ENCODE data around the gene MIB2.
"Not testable (repeated sequence)": the region's sequence is repeated elsewhere in the genome, so short reads cannot be mapped to it uniquely, and the experiment has no call there.

MIB2 gene

GRCh38 chr1:1615256-1616044 lies at the start of gene MIB2:
TSS of gene MIB2 (plus strand) at chr1:1615500. CDS start at chr1:1623453, 7,953 bp downstream.
- peak; percentile 91 for DNase-seq

GRCh38 chr1:1567152-1567875 lies 48.0 kb upstream of the MIB2 start:
- no peak for DNase-seq

DNA sequence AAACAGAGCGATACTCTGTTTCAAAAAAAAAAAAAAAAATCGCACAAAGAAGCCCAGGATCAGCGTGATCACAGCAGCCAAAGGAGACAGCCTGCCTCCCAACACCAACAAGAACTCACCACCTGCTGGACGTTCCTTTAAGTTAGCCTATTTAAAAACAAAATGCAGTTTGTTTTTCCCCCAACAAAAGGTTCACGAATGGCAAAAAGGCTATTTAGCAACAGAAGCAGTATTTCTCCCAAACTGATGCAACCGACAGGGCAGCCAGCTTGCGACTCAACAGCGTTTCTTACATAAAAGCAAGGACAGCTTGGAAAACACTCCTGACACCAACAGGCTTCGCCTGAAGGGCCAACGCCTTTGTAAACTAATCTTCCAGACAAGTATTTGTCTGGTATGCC lies 47.4 kb upstream of the MIB2 start:
- no peak for DNase-seq

GRCh38 chr1:1569341-1569740 lies 46.0 kb upstream of the MIB2 start:
- DNase-seq = no peak

GRCh38 chr1:1573843-1574720 lies 41.2 kb upstream of the MIB2 start:
- no peak for DNase-seq

GRCh38 chr1:1574721-1575537 lies 40.4 kb upstream of the MIB2 start, which contains the start of gene SSU72:
TSS of gene SSU72 (minus strand) at chr1:1574863. CDS start at chr1:1574557, 306 bp downstream.
- peak; percentile 56 for DNase-seq

DNA sequence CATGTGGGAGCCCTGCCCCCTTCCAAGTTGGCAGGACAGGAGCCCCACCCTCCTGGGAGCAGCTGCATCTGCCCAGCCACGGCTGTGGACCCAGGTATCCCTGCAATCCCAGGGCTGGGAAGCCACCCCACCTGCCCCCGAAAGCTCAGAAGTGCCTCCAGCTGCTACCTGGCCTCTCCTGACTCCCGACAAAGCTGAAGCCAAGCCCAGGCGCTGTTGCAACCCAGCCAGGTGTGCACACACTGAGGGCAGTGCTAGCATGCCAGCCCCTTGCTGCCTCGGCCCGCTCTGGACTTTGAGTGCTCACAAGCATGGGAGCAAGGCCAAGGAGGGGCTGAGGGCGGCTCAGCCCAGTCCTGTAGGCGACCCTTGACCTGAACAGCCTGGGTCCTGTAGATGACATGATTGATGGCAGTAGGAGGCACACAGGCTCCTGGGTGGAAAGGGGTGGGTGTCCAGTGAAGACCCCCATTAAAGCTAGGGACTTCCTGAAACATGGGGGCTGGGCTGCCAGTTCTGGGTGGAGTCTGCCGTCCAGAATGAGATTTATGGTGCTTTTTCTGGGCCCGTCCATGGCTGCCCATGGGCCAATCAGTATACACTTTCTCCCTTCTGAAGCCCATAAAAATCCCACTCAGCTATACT lies 37.8 kb upstream of the MIB2 start:
- DNase-seq = no peak

DNA sequence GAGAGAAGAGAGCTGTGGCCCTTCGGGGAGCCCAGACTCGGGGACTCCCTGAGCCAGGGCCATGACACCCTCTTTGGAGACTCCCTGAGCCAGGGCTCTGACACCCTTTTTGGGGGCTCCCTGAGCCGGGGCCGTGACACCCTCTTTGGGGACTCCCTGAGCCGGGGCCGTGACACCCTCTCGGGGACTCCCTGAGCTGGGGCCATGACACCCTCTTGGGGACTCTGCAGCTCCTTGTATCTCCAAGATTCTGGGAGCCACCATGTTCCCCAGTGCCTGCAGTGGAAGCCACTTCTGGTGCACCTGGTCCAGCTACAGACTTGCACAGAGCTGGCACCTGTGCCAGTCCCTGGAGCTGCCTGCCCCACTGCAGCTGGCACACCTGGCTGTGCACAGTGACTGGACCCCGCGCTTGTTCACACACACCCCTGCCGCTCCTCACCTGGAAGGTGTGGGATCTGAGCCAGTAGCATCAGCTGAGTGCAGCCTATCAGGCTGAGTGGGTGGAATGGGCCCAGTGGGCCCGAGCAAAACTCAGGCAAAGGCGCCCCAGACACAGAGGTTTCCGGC lies 36.8 kb upstream of the MIB2 start:
- no peak for DNase-seq

DNA sequence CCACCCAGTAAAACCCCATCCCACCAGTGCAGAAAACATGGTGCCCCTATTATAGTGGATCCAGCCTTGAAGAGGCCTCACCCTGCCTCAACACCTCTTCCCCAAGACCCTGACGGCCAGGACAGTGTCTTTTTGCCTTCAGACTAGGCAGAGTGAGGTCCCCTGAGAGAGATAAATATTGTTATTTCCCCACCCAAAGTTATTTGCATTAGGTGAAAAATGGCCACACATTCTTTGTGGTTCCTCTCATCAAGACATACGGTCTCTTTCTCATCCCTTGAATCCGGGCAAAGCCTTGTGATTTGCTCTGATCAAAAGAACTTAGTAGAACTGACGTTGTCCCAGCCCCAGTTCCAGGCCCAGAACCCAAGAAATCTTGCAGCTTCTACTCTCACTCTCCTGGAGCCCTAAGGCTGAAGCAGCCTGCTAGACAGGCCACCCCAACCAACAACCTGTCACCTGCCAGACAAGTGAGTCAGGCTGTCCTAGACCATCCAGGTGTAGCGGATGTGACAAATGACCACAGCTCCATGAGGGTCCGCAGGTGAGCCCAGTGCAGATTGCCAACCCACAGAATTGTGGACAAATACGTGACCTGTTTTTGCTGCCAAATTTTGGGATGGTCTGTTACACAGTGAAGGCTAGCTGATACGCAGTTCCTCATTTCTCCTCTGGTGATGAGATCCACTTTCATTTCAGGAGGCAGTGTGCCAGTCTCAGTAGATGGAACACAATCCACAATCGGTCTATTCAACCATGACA lies 32.5 kb upstream of the MIB2 start:
- DNase-seq = no peak

- DNase-seq = no peak
Measured at GRCh38 chr1:1583347-1584010, 31.8 kb upstream of the MIB2 start.

DNA sequence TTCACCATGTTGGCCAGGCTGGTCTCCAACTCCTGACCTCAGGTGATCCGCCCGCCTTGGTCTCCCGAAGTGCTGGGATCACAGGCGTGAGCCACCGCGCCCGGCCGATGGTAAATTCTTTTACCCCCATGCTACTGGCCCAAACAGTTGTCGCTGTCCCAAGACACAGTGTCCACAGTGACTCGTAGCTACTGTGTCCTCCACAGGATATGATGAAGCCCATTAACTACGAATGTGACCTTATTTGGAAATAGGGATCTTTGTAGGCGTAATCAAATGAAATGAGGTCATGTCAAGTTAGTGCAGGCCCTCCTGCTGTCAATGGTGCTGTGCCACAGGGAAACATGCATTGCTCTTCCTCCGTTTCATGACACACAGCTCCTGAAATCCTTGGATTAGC lies 23.8 kb upstream of the MIB2 start:
- DNase-seq = no peak

- DNase-seq = no peak
Measured at GRCh38 chr1:1593834-1594601, 21.3 kb upstream of the MIB2 start.

DNA sequence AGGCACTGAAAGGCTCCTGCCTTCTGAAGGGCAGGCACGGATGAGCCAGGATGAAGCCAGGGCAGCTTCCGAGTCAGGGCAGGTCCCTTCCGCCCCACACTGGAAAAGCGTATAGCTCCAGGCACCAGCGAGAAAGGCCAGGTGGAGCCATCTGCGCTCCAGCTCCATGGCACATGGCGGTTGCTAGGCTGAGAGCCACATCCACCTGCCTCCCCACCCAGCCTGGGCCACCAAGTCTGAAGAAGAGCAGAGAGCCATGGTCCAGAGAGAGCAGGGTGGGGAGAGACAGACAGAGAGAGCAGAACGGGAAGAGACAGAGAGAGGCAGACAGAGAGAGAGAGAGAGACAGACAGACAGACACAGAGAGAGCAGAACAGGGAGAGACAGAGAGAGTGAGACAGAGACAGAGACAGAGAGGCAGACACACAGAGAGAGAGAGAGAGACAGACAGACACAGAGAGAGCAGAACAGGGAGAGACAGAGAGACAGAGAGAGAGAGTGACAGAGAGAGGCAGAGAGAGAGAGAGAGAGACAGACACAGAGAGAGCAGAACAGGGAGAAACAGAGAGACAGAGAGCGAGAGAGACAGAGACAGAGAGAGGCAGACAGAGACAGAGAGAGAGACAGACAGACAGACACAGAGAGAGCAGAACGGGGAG lies 20.6 kb upstream of the MIB2 start:
- no peak for DNase-seq

- not testable (repeated sequence) for DNase-seq
Measured at GRCh38 chr1:1595341-1595740, 20.0 kb upstream of the MIB2 start.

- DNase-seq = no peak
Measured at GRCh38 chr1:1596493-1597274, 18.6 kb upstream of the MIB2 start.

DNA sequence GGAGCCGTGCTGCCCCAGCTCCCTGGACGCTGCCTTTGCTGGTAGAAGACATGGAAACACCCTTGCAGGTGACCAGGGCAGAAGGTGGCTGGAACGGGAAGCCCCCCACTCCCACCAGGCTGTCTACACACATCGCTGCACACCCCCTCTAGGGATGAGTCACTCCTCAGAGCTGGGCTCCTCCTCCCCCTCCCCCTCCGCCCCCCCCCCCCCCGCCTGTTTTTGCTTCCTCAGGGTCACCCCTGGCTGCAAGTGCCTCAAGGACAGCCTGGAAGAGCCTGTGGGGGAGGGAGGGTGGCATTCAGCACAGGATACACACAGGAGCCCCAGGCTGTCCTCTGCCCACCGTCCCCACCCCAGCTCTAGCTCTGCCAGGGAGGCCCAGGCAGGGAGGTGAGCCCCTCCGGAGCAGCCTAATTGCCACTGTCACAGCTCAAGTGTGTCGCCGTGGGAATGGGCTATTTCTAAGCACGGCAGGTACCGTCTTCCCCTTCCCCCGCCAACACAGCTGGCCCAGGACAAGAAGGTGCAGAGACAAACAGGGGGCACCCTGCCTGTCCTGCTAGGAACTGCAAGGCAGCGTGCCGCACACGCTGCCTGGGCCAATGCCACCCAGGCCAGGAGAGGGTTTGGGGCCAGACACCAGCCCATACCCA lies 17.9 kb upstream of the MIB2 start:
- DNase-seq = no peak

- no peak for DNase-seq
Measured at GRCh38 chr1:1598051-1598719, 17.1 kb upstream of the MIB2 start.
